Sigmoid colon (tissue), 7 donors: ENCODE measurements around the gene HOXA6. TPM values are rescaled to one million over a fixed set of nuclear protein-coding genes. Genes with fewer than 3 reads are reported as not detected.

ENCODE experiments used
- DNase-seq: peaks from one replicate; pipeline ENCODE4 v3.0.0-alpha.2; 2019
- H3K27ac ChIP-seq, 4 donors: fragments of 200-600 bp; sonication (generic); one replicate each; pipeline ENCODE4 v1.5.1; 2016 to 2019; ENCODE audit warnings: mild to moderate bottlenecking in 1 of 4
- H3K27me3 ChIP-seq, 3 donors: fragments of 200-600 bp; sonication (generic); one replicate each; pipeline ENCODE4 v1.5.1; 2019; ENCODE audit warnings: mild to moderate bottlenecking in 1 of 3
- H3K36me3 ChIP-seq, 4 donors: fragments of 200-600 bp; sonication (generic); one replicate each; pipeline ENCODE4 v1.5.1; 2016 to 2019
- H3K4me1 ChIP-seq, 4 donors: fragments of 200-600 bp; sonication (generic); one replicate each; pipeline ENCODE4 v1.5.1; 2017 to 2019
- H3K4me3 ChIP-seq, 4 donors: fragments of 200-600 bp; sonication (generic); one replicate each; pipeline ENCODE4 v1.5.1; 2017 to 2019; ENCODE audit warnings: mild to moderate bottlenecking in 2 of 4, moderate library complexity in 1 of 4
- H3K9me3 ChIP-seq, 4 donors: fragments of 200-600 bp in 3 of 4; sonication (generic) in 3 of 4; one replicate each; pipeline versions ENCODE4 v1.5.1 to v1.6.1; 2013 to 2019
- EP300 ChIP-seq, 4 donors: sonication (generic); formaldehyde crosslinking; IDR thresholded peaks; one replicate each; pipeline ENCODE4 v1.6.1; 2017; ENCODE audit warnings: antibody characterized with exemption in 4 of 4
- POLR2A ChIP-seq, 2 donors: fragments of 450-650 bp; IDR thresholded peaks; one replicate each; pipeline ENCODE4 v1.6.1; 2016; ENCODE audit warnings: antibody characterized with exemption in 2 of 2, mild to moderate bottlenecking in 2 of 2, moderate library complexity in 2 of 2
- POLR2AphosphoS5 ChIP-seq, 4 donors: sonication (generic); formaldehyde crosslinking; IDR thresholded peaks; one replicate each; pipeline ENCODE4 v1.6.1; 2017; ENCODE audit warnings: antibody characterized with exemption in 4 of 4
- WGBS, 2 donors: extraction: QIAGEN DNeasy Blood & Tissue Kit; methylation state at CpG; one replicate each; pipeline ENCODE4 v1.1.7; 2013; 5-methylcytosine and 5-hydroxymethylcytosine counted together
- intact Hi-C: fragments of 100-400 bp; cut with DNase I; formaldehyde crosslinking; loops from one replicate; pipeline ENCODE4 v1.15.1; 2023
- polyA plus RNA-seq, 3 donors: library from polyadenylated mRNA; stranded (reverse); fragments of 200-250 nt; gene quantifications; one replicate each; pipeline ENCODE4 v1.2.3, GENCODE V29; 2013
- total RNA-seq, 4 donors: library from RNA; depleted of rRNA; stranded (reverse); fragments of >200 nt; gene quantifications; one replicate each; pipeline ENCODE4 v1.1.0, GENCODE V29; 2016
- TF ChIP-seq, protein P1 (sequence below), 4 experiments: fragments of 450-650 bp in 3 of 4; fragments of 200-600 bp in 1 of 4; IDR thresholded peaks; one replicate each; pipeline ENCODE4 v1.5.1; 2016 to 2019; ENCODE audit warnings: antibody characterized with exemption in 4 of 4, mild to moderate bottlenecking in 3 of 4, moderate library complexity in 2 of 4
- donor health status: healthy with polysubstance abuse.
- donor health status: Bipolar disorder and iron deficiency.
- donor health status: healthy.

Gene HOXA6
- total and polyA plus RNA-seq, 7 donors, result 1.6 to 10.0 (median 4.5) TPM; not detected in 1

DNA sequence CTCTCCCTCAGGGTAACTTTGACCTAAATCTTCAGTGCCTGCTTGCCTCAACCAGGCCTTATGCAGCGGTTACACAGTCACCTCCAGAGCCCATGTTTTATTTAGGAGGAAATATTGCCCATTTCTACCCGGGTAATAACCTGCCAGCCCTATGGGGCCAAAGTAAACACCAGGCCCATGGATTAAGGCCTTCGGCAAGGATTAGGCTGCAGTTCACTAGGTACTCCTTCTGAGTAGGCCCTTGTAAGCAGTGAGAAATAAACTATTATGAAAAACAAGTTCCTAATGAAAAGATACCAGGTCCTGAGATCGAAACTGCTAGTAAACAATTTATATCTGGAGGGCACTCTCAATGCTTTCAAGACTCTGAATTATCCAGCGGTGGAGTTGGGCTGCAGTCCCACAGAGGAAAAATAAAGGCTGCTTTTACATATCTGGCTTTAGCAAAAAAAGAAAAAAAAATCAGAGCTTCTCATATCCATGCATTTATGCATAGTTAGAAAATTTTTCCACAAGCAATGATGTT lies 30.3 kb upstream of the HOXA6 start:
- intact Hi-C loops, result no loop called here
- peaks cover 0 to 61% (median 45%) of the 10 kb centered on the region in 4 donors for H3K4me1 ChIP-seq
- DNase-seq, result no peak
- WGBS, 2 donors, result 9 to 50% methylated on average over 5 of the region's 5 CpGs
- H3K9me3 ChIP-seq, result no peaks in the 10 kb centered on the region
- TF ChIP-seq POLR2AphosphoS5 (IDR thresholded peaks at IDR 0.05), result no peak
- TF ChIP-seq, protein P1, sequence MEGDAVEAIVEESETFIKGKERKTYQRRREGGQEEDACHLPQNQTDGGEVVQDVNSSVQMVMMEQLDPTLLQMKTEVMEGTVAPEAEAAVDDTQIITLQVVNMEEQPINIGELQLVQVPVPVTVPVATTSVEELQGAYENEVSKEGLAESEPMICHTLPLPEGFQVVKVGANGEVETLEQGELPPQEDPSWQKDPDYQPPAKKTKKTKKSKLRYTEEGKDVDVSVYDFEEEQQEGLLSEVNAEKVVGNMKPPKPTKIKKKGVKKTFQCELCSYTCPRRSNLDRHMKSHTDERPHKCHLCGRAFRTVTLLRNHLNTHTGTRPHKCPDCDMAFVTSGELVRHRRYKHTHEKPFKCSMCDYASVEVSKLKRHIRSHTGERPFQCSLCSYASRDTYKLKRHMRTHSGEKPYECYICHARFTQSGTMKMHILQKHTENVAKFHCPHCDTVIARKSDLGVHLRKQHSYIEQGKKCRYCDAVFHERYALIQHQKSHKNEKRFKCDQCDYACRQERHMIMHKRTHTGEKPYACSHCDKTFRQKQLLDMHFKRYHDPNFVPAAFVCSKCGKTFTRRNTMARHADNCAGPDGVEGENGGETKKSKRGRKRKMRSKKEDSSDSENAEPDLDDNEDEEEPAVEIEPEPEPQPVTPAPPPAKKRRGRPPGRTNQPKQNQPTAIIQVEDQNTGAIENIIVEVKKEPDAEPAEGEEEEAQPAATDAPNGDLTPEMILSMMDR (IDR thresholded peaks at IDR 0.05), result no peak
- TF ChIP-seq POLR2A (IDR thresholded peaks at IDR 0.05), result no peak
- TF ChIP-seq EP300 (IDR thresholded peaks at IDR 0.05), result no peak
- H3K4me3 ChIP-seq, result peak overlapping the region; percentile 48 to 85 (median 82)
- peaks cover 0 to 3% (median 0%) of the 10 kb centered on the region in 3 donors for H3K27me3 ChIP-seq
- H3K36me3 ChIP-seq, result no peaks in the 10 kb centered on the region
- H3K27ac ChIP-seq, result peak overlapping the region in 3 of 4 donors; percentile 97 to 98 (median 98)

DNA sequence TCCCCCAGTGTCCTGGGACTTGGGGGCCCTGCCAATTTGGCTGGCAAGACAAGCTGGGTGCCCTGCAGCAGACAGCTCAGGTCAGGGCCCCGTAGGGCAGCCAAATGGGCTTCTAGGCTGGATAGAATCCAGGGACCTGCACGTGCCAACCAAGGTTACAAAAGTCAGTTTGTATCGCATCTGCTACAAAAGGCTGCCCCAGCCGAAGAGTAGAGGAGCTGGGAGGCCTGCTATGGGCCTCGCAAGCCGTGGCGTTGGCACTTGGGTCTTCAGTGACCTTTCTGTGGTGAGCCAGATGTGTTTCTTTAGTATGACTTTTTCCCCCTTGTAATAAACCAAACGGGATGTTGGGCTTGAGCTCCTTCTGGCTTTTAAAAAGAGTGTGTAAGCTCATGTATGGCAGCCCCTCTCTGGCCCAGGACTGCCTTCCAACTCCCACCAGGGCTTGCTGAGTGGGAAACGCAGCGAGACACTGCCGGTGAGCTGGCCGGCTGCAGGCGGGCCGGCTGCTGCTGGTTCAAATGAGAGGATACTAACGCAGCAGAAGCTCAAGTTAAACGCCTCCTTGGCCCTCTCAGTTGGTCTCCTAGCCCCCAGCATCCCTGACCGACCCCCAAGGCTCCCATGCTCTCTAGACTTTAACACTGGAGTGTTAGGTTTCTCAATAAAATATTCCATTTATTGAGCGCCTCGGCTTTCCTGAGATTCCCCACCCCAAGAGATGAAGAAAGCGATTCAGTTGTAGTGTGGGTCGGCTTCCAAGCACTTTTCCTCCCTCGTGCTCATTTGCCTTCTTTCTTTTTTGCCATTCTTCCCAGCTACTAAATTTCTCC lies 29.6 kb upstream of the HOXA6 start:
- TF ChIP-seq POLR2AphosphoS5 (IDR thresholded peaks at IDR 0.05) (peak in 2 of 4 donors; percentile 10 to 15), EP300 (IDR thresholded peaks at IDR 0.05) (no peak), POLR2A (IDR thresholded peaks at IDR 0.05) (peak in 1 of 2 donors; percentile 7)
- TF ChIP-seq, protein P1 (IDR thresholded peaks at IDR 0.05), result no peak
- Histone ChIP-seq H3K27ac (peak overlapping the region in 3 of 4 donors; percentile 97 to 98 (median 98)), H3K27me3 (no peaks in the 10 kb centered on the region), H3K9me3 (no peaks in the 10 kb centered on the region), H3K4me1 (peaks cover 0 to 54% (median 38%) of the 10 kb centered on the region in 4 donors), H3K36me3 (no peaks in the 10 kb centered on the region), H3K4me3 (peak overlapping the region; percentile 48 to 85 (median 82))
- 10 to 55% methylated on average over 22 of the region's 22 CpGs for WGBS, 2 donors
- DNase-seq, result peak; percentile 70
- intact Hi-C loops, result no loop called here

DNA sequence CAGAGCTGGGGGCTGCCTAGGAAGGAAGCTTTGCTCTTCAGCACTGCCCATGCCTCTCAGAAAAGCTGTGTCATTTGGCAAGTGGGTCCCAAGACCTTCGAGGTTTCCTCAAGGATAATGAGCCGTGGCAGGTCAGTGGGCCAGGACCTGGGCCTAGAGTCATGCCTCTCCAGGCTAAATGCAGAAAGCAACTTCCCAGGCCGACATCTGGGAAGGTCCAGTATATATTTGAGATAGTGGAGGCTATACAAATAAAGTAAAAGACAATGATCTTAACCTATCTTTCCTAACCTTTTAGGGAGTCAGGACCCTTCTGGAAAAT lies 28.9 kb upstream of the HOXA6 start:
- H3K9me3 ChIP-seq, result no peaks in the 10 kb centered on the region
- 8 to 47% methylated on average over 3 of the region's 3 CpGs for WGBS, 2 donors
- H3K27ac ChIP-seq, result peak overlapping the region in 3 of 4 donors; percentile 97 to 98 (median 98)
- TF ChIP-seq POLR2AphosphoS5 (IDR thresholded peaks at IDR 0.05) (no peak), POLR2A (IDR thresholded peaks at IDR 0.05) (no peak), EP300 (IDR thresholded peaks at IDR 0.05) (no peak)
- TF ChIP-seq, protein P1 (IDR thresholded peaks at IDR 0.05), result no peak
- no peak for DNase-seq
- no peaks in the 10 kb centered on the region for H3K27me3 ChIP-seq
- H3K4me1 ChIP-seq, result peaks cover 0 to 47% (median 31%) of the 10 kb centered on the region in 4 donors
- H3K36me3 ChIP-seq, result no peaks in the 10 kb centered on the region
- intact Hi-C loops, result no loop called here
- H3K4me3 ChIP-seq, result peak overlapping the region; percentile 48 to 85 (median 82)

DNA sequence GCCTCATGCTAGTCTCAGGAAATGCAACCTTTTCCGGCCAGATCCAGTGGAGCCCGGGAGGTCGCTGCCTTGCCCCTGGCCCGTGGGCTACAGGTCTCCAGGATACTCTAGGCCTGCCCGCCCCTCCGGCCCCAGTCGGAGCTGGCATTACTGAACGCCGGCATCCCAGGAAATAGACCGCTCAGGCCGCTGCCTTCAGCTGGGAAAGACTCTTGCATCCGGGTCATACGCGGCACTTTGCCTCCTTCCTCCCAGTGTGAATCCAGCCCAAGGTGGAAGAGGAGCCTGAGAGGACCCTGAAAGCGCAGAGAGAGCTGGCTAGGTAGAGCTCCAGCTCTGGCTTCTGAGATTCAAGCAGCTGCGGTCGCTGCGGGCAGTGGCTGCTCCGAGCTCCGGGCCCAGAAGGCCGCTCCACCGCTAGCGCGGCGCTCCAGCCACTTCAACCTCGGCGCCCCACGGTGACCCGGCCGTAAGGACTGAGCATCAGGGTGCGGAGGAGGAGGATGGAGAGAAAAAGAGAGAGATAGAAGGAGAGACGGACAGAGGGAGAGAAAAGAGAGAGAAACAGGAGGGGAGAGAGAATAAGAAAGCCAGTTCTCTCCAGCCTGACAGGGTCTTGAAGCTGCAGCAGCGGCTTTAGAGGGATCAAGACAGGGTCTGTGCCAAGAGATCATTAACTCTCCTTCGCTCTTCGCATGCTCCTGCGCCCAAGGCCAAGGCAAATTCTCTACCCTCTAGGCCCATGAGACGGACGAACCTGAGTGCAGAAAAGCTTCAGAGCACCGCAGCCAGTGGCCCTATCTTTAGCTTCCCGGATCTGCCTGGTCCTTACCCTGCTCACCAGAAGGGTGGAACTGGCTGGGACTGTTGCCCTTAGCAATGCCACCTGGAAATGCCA lies 28.3 kb upstream of the HOXA6 start:
- no peaks in the 10 kb centered on the region for H3K27me3 ChIP-seq
- peak overlapping the region in 3 of 4 donors; percentile 97 to 98 (median 98) for H3K27ac ChIP-seq
- peak; percentile 78 for DNase-seq
- no peaks in the 10 kb centered on the region for H3K36me3 ChIP-seq
- no peaks in the 10 kb centered on the region for H3K9me3 ChIP-seq
- intact Hi-C loops, result no loop called here
- peak overlapping the region; percentile 48 to 85 (median 82) for H3K4me3 ChIP-seq
- 11 to 53% methylated on average over 40 of the region's 40 CpGs for WGBS, 2 donors
- H3K4me1 ChIP-seq, result peaks cover 0 to 41% (median 26%) of the 10 kb centered on the region in 4 donors
- TF ChIP-seq, protein P1 (IDR thresholded peaks at IDR 0.05), result no peak
- TF ChIP-seq POLR2AphosphoS5 (IDR thresholded peaks at IDR 0.05) (no peak), EP300 (IDR thresholded peaks at IDR 0.05) (no peak), POLR2A (IDR thresholded peaks at IDR 0.05) (no peak)
